Cardiac muscle cell (in vitro differentiated cells and primary cell): ENCODE data around the gene KLHL40. TPM values are rescaled to one million over a fixed set of nuclear protein-coding genes. Genes with fewer than 3 reads are reported as not detected.

Experiments used
- DNase-seq, 2 donors: peaks; one replicate each; pipeline versions ENCODE4 v3.0.0 to v3.0.0-alpha.2; 2010 to 2017; ENCODE audit warnings: low read depth in 1 of 2, low spot score in 1 of 2
- H3K27ac ChIP-seq: fragments of 200-600 bp; sonication (generic); 2 replicates; pipeline ENCODE4 v1.5.1; 2016
- H3K27me3 ChIP-seq: fragments of 200-600 bp; sonication (generic); 2 replicates; pipeline ENCODE4 v1.6.0; 2016; ENCODE audit warnings: control low read depth
- H3K36me3 ChIP-seq: fragments of 200-600 bp; sonication (generic); 2 replicates; pipeline ENCODE4 v1.5.1; 2016; ENCODE audit warnings: control low read depth
- H3K4me1 ChIP-seq: fragments of 200-600 bp; sonication (generic); 2 replicates; pipeline ENCODE4 v1.8.1; 2017; ENCODE audit warnings: low read depth, mild to moderate bottlenecking, mixed run types
- H3K4me3 ChIP-seq: fragments of 200-600 bp; sonication (generic); 2 replicates; pipeline ENCODE4 v1.5.1; 2016; ENCODE audit warnings: mild to moderate bottlenecking
- H3K9me3 ChIP-seq: fragments of 200-600 bp; sonication (generic); 2 replicates; pipeline ENCODE4 v1.5.1; 2017; ENCODE audit warnings: low read depth, mild to moderate bottlenecking, control low read depth
- CTCF ChIP-seq: IDR thresholded peaks from 2 replicates; pipeline ENCODE4 v1.5.1; 2012; ENCODE audit warnings: low read depth, mild to moderate bottlenecking, low read length
- polyA plus RNA-seq: library from polyadenylated mRNA; unstranded; fragments of >200 nt; fragmentation: Nextera tagmentation; extraction: Ambion mirVana; gene quantifications from 2 replicates; pipeline ENCODE4 v1.2.1, GENCODE V29; 2016
- total RNA-seq: library from RNA; depleted of rRNA; stranded (reverse); fragments of >200 nt; gene quantifications from 2 replicates; pipeline ENCODE4 v1.2.3, GENCODE V29; 2016

Gene KLHL40
- total and polyA plus RNA-seq, 2 experiments from 2014 or later: 0.39 to 0.66 TPM

GRCh38 chr3:42739401-42740158 is 54.2 kb downstream of the KLHL40 start:
- H3K27ac ChIP-seq: peak overlapping the region; percentile 73
- DNase-seq: peak in 1 of 2 donors; percentile 82
- no peaks in the 10 kb centered on the region for H3K27me3 ChIP-seq
- H3K36me3 ChIP-seq: no peaks in the 10 kb centered on the region
- TF ChIP-seq CTCF: no peak
- no peak overlapping the region for H3K4me3 ChIP-seq
- peaks cover 10% of the 10 kb centered on the region for H3K4me1 ChIP-seq
- no peaks in the 10 kb centered on the region for H3K9me3 ChIP-seq

- H3K9me3 ChIP-seq: no peaks in the 10 kb centered on the region
- no peaks in the 10 kb centered on the region for H3K36me3 ChIP-seq
- no peak for DNase-seq
- no peak overlapping the region for H3K4me3 ChIP-seq
- no peak for TF ChIP-seq CTCF
- peaks cover 18% of the 10 kb centered on the region for H3K4me1 ChIP-seq
- H3K27ac ChIP-seq: no peak overlapping the region
- H3K27me3 ChIP-seq: no peaks in the 10 kb centered on the region
These were observed 56.5 kb downstream of the KLHL40 start for GRCh38 chr3:42741796-42742195.

Other genes with a start within 250 kb of the KLHL40 start
- gene VIPR1, start 182.9 kb upstream of the KLHL40 start, total RNA-seq: 0.35 and 1.6 TPM in 2 replicates
- 0.60 and 0.86 TPM in 2 replicates for gene VIPR1, start 182.9 kb upstream of the KLHL40 start, polyA plus RNA-seq
- gene SEC22C, start 103.6 kb upstream of the KLHL40 start, total RNA-seq: 30.9 and 41.6 TPM in 2 replicates
- gene SEC22C, start 103.6 kb upstream of the KLHL40 start, polyA plus RNA-seq: 31.6 and 43.6 TPM in 2 replicates
- 8.9 and 9.7 TPM in 2 replicates for gene SS18L2, start 94.7 kb upstream of the KLHL40 start, total RNA-seq
- 33.2 and 49.7 TPM in 2 replicates for gene SS18L2, start 94.7 kb upstream of the KLHL40 start, polyA plus RNA-seq
- gene NKTR, start 84.9 kb upstream of the KLHL40 start, total RNA-seq: 24.6 and 75.3 TPM in 2 replicates
- gene NKTR, start 84.9 kb upstream of the KLHL40 start, polyA plus RNA-seq: 50.5 and 79.5 TPM in 2 replicates
- 20.0 and 30.1 TPM in 2 replicates for gene ZBTB47, start 31.8 kb upstream of the KLHL40 start, total RNA-seq
- 4.1 and 5.4 TPM in 2 replicates for gene ZBTB47, start 31.8 kb upstream of the KLHL40 start, polyA plus RNA-seq
- 4.6 and 7.8 TPM in 2 replicates for gene HHATL, start 17.3 kb downstream of the KLHL40 start, total RNA-seq
- 8.1 and 17.4 TPM in 2 replicates for gene HHATL, start 17.3 kb downstream of the KLHL40 start, polyA plus RNA-seq
- gene CCDC13, start 87.7 kb downstream of the KLHL40 start, total RNA-seq: 1.5 and 3.3 TPM in 2 replicates
- 2.8 and 3.1 TPM in 2 replicates for gene CCDC13, start 87.7 kb downstream of the KLHL40 start, polyA plus RNA-seq
- 121 and 167 TPM in 2 replicates for gene HIGD1A, start 119.0 kb downstream of the KLHL40 start, total RNA-seq
- 352 and 445 TPM in 2 replicates for gene HIGD1A, start 119.0 kb downstream of the KLHL40 start, polyA plus RNA-seq
- gene ACKR2, start 123.9 kb downstream of the KLHL40 start, total RNA-seq: 0.15 and 0.35 TPM in 2 replicates
- 2.8 and 3.6 TPM in 2 replicates for gene ACKR2, start 123.9 kb downstream of the KLHL40 start, polyA plus RNA-seq
- not detected in 2 replicates for gene CYP8B1, start 190.3 kb downstream of the KLHL40 start, total RNA-seq
- gene CYP8B1, start 190.3 kb downstream of the KLHL40 start, polyA plus RNA-seq: not detected in 2 replicates
- gene ZNF662, start 220.6 kb downstream of the KLHL40 start, total RNA-seq: 0.14 and 0.21 TPM in 2 replicates
- 0.04 TPM in 1 of 2 replicates, not detected in the other for gene ZNF662, start 220.6 kb downstream of the KLHL40 start, polyA plus RNA-seq